ENCODE results near the gene TIMM10B.
A peak's percentile ranks its signal among the peaks of the same experiment; 100 is the strongest.

DNA sequence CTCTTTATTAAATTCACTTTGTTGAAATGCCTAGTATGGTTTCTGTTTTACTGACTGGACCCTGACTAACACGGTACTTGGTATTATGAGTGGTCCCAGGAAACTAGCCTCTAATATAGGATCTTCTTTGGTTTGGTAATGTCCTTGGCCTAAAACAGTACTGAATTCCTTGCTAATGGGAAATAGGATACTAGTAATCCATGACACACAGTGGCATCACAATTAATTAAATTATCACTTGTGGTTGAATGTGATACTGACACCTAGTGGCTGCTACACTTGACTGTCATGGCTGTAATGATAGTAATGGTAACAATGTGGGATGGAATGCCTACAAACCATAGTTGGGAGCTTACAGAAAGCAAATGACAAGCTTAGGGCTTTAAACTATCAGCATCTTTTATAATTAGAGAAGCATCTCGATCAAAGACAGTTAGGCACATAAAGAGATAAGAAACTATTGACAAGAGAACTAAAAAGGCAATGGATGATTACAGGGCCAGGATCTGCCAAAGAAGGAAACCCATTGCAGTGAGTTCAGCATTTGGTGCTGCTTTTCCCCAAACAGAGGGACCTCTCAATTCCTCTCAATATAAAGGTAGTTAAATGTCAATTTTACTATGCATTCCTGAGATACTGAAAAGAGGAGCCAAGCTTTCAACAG, 24.4 kb downstream of the TIMM10B start:
- TF ChIP-seq CTCF (IDR thresholded peaks at IDR 0.05) (peak; percentile 62 to 81 (median 64)), POLR2A (IDR thresholded peaks at IDR 0.05; ENCODE audit: low read depth) (no peak), POLR2AphosphoS5 (IDR thresholded peaks at IDR 0.05) (no peak)
